ENCODE results near the gene TEX2. TPM values are rescaled to one million over a fixed set of nuclear protein-coding genes. Genes with fewer than 3 reads are reported as not detected.

Gene TEX2
- polyA plus RNA-seq, 1 of the 3 experiments (the other 2 are of a cell fraction), result 24.0 TPM

DNA sequence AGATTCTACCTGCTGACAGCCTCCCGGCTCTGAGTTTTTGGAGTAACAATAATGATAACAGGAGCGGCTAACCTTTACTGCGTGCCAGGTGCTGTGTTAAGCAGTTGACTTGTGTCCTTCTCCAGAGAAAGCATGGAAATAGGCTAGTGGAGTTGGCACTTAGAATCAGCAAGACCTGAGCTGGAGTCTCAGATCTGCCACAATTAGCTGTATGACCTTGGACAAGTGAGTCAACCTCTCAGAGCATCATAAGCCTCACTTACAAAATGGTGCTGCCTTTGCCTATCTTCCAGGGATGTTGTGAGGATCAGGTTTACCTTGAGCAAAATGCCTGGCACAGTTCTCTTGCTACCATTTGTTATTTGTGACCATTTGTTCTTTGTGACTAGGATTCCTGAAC is 32.1 kb upstream of the TEX2 start:
- TF ChIP-seq GATA2 (CRISPR knock-in tag; IDR thresholded peaks at IDR 0.05) (no peak), TAF1 (IDR thresholded peaks at IDR 0.05; ENCODE audit: borderline replicate concordance, low read depth, low read length) (no peak), FOSL2 (IDR thresholded peaks at IDR 0.05; ENCODE audit: borderline replicate concordance, low read depth) (no peak), SIN3A (IDR thresholded peaks at IDR 0.05; ENCODE audit: borderline replicate concordance, low read depth, low read length) (no peak), TEAD4 (IDR thresholded peaks at IDR 0.05; ENCODE audit: borderline replicate concordance, insufficient read depth) (no peak), ELF1 (IDR thresholded peaks at IDR 0.05) (no peak), JUND (IDR thresholded peaks at IDR 0.05) (no peak), CHD2 (IDR thresholded peaks at IDR 0.05; ENCODE audit: low read length, partially characterized antibody) (no peak), MXI1 (IDR thresholded peaks at IDR 0.05; ENCODE audit: low read depth, low read length) (no peak), SMC3 (IDR thresholded peaks at IDR 0.05; ENCODE audit: low read depth, low read length) (no peak), EP300 (IDR thresholded peaks at IDR 0.05; ENCODE audit: borderline replicate concordance in 1 of 2, low read depth in 1 of 2, low read length in 1 of 2) (no peak)
- TF ChIP-seq, protein P1, sequence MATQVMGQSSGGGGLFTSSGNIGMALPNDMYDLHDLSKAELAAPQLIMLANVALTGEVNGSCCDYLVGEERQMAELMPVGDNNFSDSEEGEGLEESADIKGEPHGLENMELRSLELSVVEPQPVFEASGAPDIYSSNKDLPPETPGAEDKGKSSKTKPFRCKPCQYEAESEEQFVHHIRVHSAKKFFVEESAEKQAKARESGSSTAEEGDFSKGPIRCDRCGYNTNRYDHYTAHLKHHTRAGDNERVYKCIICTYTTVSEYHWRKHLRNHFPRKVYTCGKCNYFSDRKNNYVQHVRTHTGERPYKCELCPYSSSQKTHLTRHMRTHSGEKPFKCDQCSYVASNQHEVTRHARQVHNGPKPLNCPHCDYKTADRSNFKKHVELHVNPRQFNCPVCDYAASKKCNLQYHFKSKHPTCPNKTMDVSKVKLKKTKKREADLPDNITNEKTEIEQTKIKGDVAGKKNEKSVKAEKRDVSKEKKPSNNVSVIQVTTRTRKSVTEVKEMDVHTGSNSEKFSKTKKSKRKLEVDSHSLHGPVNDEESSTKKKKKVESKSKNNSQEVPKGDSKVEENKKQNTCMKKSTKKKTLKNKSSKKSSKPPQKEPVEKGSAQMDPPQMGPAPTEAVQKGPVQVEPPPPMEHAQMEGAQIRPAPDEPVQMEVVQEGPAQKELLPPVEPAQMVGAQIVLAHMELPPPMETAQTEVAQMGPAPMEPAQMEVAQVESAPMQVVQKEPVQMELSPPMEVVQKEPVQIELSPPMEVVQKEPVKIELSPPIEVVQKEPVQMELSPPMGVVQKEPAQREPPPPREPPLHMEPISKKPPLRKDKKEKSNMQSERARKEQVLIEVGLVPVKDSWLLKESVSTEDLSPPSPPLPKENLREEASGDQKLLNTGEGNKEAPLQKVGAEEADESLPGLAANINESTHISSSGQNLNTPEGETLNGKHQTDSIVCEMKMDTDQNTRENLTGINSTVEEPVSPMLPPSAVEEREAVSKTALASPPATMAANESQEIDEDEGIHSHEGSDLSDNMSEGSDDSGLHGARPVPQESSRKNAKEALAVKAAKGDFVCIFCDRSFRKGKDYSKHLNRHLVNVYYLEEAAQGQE (IDR thresholded peaks at IDR 0.05; ENCODE audit: low read depth, low read length), result no peak
- TF ChIP-seq, protein P2, sequence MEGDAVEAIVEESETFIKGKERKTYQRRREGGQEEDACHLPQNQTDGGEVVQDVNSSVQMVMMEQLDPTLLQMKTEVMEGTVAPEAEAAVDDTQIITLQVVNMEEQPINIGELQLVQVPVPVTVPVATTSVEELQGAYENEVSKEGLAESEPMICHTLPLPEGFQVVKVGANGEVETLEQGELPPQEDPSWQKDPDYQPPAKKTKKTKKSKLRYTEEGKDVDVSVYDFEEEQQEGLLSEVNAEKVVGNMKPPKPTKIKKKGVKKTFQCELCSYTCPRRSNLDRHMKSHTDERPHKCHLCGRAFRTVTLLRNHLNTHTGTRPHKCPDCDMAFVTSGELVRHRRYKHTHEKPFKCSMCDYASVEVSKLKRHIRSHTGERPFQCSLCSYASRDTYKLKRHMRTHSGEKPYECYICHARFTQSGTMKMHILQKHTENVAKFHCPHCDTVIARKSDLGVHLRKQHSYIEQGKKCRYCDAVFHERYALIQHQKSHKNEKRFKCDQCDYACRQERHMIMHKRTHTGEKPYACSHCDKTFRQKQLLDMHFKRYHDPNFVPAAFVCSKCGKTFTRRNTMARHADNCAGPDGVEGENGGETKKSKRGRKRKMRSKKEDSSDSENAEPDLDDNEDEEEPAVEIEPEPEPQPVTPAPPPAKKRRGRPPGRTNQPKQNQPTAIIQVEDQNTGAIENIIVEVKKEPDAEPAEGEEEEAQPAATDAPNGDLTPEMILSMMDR (IDR thresholded peaks at IDR 0.05), result no peak
- H4K20me1 ChIP-seq (ENCODE audit: insufficient read depth), result no peaks in the 10 kb centered on the region
- WGBS (ENCODE audit: low lambda C conversion rate), result 72% methylated on average over 3 of the region's 3 CpGs
- POLR2A ChIA-PET, result no interaction called here
- H3K27ac ChIP-seq (ENCODE audit: low read depth in 2 of 2, low read length in 1 of 2), result no peak overlapping the region
- no peaks in the 10 kb centered on the region for H3K79me2 ChIP-seq (ENCODE audit: insufficient read depth)
- no peak for DNase-seq
- H3K4me1 ChIP-seq (ENCODE audit: control insufficient read depth in 1 of 2, insufficient read depth in 2 of 2, low read depth in 1 of 2, low read length in 1 of 2), result no peaks in the 10 kb centered on the region
- no peak overlapping the region for H3K9ac ChIP-seq
- H3K36me3 ChIP-seq (replicated peaks in 1 of 2; ENCODE audit: control insufficient read depth in 1 of 2, insufficient read depth in 2 of 2, low read length in 1 of 2), result no peaks in the 10 kb centered on the region
- CTCF ChIA-PET, result interaction anchor here (0.8 to 8.5 kb wide), 7 partner anchors 8 to 269 kb away, joined by 3 to 70 read pairs (median 5); no protein-coding TSS in a partner anchor
- no peak overlapping the region for H2AFZ ChIP-seq (ENCODE audit: low read depth)
- peaks cover 9% of the 10 kb centered on the region for H3K9me3 ChIP-seq
- H3K4me2 ChIP-seq, result no peak overlapping the region
- no peaks in the 10 kb centered on the region for H3K27me3 ChIP-seq (ENCODE audit: insufficient read depth)
- no peaks in the 10 kb centered on the region for H3K9me2 ChIP-seq
- no peaks in the 10 kb centered on the region for H3F3A ChIP-seq (replicated peaks; ENCODE audit: insufficient read depth)
- H3K4me3 ChIP-seq (ENCODE audit: low read depth in 2 of 2, low read length in 1 of 2), result no peak overlapping the region
